Stimulated activated naive CD4-positive, alpha-beta T cell treated with Interleukin-2 at 50 U/mL for 16 hours (primary cell): ENCODE results near the gene PIGL.
"Not testable (repeated sequence)": the region's sequence is repeated elsewhere in the genome, so short reads cannot be mapped to it uniquely, and the experiment has no call there.

ENCODE experiments used
- DNase-seq: peaks from one replicate; lab custom pipeline; 2025; lab: John Stamatoyannopoulos, UW

The PIGL gene

DNA sequence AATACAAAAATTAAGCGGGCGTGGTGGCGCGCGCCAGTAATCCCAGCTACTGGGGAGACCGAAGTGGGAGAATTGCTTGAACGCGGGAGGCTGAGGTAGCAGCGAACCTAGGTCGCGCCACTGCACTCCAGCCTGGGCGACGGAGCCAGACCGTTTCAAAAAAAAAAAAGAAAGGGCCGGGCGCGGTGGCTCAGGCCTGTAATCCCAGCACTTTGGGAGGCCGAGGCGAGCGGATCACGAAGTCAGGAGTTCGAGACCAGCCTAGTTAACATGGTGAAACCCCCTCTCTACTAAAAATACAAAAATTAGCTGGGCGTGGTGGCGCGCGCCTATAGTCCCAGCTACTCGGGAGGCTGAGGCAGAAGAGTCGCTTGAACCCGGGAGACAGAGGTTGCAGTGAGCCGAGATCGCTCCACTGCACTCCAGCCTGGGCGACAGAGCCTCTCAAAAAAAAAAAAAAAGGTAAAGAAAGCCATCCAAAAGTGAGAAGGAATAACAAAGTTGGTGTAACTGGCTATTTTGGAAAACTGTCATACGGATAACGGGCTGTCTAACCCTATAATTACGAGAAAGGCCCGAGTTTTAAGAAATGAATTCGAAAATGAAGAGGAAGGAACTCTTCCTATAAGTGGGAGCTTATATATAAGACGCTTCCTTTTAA is 539 bp upstream of the PIGL start:
- not testable (repeated sequence) for DNase-seq

DNA sequence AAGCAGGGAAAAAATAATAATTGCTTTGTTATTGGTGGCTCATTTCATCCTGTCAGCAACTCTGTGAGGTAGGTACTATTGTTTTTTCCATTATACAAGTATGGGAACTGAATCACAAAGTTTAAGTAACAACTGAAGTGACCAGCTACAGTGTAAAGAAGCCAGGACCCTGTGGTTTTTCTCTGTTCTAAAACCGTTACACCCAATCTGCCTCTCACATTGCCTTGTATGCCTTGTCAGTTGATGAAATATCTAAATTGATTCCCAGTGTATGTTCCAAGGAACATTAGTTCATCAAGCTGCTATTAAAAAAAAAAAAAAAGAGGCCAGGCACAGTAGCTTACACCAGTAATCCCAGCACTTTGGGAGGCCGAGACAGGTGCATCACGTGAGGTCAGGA is 5.4 kb downstream of the PIGL start:
- DNase-seq, result no peak

DNA sequence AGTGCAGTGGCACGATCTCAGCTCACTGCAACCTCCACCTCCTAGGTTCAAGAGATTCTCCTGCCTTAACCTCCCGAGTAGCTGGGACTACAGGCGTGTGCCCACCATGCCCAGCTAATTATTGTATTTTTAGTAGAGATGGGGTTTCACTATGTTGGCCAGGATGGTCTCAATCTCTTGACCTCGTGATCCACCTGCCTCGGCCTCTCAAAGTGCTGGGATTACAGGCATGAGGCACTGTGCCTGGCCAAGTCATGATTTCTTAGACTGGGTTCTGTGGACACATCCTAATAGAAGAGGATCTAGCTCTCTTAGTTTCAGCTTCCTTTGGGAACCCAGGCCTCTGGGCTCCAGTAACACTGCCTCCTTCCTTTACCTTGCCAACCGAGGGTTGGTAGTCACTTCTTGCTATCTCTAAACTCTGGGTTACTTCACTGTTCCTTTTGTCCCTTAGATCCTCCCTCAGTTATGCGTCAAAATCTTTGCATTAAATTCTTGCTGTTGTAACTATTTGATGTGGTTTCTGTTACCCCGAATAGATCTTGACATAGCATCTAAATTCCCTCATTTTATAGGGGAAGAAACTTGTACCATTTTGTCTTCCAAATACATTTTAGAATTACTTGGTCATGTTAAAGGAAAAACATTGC is 13.0 kb downstream of the PIGL start:
- DNase-seq, result not testable (repeated sequence)

DNA sequence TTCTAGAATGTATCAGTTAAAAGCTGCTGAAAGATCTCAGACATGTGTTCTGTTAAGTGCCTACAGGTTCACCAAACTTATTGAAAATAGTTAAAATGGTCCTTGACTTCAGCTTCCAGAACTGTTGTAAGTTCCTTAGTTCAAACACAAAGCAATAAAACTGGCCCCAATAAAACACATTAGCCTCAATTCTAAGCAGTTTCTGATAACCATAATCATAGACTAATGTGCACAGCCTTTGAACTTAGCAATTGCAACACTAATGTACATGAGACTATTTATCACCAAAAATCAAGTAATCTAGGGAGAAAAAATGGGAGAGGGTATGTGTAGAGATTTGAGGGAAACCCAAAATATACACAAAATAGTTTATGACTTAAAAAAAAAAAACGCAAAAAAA is 15.4 kb downstream of the PIGL start:
- no peak for DNase-seq

DNA sequence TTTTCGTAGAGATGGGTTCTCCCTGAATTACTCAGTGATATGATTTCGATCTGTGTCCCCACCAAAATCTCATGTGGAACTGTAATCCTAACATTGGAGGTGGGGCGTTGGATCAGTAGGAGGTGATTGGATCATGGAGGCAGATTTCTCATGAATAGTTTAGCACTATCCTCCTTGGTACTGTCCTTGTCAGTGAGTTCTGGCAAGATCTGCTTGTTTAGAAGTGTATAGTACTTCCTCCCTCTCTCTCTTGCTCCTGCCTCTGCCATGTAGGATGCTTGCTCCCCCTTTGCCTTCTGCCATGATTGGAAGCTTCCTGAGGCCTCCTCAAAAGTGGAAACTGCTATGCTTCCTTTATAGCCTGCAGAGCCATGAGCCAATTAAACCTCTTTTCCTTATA is 22.9 kb downstream of the PIGL start:
- DNase-seq, result no peak

DNA sequence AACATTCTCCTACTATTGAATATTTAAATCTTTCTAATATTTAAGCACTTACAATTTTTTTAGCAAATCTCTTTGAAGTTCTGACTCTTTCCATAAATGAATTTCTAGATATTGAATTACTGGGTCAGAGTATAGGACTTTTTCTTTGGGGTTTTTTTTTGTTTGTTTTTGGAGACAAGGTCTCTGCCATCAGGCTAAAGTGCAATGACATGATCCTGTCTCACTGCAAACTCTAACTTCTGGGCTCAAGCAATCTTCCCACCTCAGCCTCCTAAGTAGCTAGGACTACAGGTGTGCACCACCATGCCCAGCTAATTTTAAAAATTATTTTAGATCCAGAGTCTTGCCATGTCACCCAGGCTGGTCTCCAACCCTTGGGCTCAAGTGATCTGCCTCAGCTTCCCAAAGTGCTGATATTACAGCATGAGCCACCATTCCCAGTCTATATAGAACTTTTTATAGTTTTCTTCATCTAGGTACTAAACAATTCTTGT is 24.9 kb downstream of the PIGL start:
- no peak for DNase-seq

DNA sequence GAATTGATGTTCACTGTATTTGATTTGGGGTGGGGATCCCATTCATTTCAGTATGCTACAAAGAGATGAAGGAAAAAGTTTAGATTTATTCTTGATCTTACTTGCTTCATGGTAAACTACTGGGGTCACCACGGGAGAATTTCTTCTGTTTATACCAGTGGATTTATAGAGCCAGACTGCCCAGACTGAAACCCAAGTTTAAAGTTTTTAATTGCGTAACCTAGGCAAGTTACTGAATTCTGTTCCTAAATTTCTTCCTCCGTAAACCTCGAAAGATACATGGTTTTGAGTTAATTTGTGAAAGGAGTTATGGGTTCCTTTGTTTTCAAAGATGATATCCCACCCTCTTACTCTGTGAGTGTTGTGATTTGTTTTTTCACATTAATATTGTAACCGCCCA is 26.4 kb downstream of the PIGL start:
- DNase-seq, result no peak

DNA sequence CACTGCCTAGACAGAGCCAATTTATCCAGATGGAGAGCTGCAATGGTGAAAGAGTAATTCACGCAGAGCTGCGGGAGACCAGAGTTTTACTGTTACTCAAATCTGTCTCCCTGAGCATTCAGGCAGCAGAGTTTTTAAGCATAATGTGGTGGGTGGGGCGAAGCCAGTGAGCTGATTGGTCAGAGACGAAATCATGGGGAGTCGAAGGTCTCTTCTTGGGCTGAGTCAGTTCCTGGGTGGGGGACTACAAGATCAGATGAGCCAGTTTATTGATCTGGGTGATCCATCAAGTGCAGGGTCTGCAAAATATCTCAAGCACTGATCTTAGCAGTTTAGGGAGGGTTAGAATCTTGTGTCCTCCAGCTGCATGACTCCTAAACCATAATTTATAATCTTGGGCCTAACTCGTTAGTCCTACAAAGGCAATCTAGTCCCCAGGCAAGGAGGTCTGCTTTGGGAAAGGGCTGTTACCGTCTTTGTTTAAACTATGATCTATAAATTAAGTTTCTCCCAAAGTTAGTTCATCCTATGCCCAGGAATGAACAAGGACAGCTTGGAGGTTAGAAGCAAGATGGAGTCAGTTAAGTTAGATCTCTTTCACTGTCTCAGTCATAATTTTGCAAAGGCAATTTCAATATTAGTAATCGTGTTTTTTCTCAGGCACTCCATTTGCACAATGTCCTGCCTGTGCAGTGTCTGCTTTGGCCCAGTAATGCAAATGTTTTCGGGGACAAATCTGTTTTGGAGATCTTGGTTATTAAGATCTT is 27.0 kb downstream of the PIGL start:
- no peak for DNase-seq

DNA sequence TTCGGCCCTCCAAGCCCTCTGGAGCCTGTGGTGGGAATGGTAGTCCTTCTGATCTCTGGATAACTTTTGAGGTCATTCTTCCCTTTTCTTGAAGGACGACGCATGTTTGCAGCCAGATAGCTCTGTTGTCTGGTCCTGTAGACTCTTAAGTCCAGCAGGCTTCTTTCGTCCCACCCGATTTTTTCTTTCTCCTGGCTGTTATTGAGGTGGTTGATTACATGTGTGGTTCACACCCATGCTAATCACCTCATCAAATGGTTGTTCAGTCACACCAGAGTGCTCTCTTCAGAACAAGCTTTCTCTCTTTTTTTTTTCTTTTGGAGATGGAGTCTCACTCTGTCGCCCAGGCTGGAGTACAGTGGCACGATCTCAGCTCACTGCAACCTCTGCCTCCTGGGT is 30.6 kb downstream of the PIGL start:
- DNase-seq, result no peak

DNA sequence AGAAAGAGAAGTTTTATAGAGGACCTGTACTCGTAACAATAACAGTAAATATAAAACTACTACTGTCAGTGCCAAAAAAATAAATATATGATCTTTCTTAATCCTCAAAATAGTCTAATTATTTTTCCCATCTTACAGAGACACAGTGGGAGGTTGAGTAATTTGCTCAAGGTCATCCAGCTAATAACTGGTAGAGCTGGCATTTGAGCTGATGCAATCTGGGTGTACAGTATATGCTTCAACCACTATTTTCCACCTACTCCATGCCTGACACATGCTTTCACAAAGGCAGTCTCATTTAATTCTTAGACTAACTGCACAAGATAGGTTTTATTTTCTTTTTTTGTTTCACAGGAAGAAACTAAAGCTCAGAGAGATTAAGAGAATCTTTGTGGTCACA is 33.6 kb downstream of the PIGL start:
- no peak for DNase-seq

DNA sequence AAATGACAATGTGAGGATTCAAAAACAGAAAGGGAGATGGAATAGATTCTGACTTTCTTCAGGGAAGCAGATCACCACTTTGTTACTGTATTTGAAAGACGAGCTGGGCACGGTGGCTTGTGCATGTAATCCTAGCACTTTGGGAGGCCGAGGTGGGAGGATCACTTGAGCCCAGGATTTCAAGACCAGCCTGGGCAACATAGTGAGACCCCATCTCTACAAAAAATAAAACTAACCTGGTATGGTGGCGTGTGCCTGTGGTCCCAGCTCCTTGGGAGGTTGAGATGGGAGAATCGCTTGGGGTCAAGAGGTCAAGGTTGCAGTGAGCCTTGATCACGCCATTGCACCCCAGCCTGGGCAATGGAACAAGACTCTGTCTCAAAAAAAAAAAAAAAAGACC is 34.0 kb downstream of the PIGL start:
- DNase-seq, result no peak

DNA sequence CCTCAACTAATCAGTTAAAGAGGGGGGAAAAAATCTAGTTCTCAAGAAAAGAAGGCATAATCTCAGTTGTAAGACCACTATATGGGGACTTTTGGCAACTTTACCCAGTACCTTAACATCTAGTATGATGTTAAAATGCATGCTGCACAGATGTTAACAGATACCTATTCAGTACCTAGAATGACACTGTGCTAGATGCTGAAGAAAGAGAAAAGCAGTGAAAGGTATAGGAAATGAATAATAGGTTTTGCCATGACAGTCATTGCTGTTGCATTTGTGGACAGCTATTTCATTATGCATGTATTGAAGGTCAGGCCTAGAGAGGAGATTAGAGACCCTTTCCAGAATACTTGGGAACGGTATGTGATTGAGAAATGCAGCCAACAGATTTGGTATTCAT is 34.5 kb downstream of the PIGL start:
- no peak for DNase-seq

DNA sequence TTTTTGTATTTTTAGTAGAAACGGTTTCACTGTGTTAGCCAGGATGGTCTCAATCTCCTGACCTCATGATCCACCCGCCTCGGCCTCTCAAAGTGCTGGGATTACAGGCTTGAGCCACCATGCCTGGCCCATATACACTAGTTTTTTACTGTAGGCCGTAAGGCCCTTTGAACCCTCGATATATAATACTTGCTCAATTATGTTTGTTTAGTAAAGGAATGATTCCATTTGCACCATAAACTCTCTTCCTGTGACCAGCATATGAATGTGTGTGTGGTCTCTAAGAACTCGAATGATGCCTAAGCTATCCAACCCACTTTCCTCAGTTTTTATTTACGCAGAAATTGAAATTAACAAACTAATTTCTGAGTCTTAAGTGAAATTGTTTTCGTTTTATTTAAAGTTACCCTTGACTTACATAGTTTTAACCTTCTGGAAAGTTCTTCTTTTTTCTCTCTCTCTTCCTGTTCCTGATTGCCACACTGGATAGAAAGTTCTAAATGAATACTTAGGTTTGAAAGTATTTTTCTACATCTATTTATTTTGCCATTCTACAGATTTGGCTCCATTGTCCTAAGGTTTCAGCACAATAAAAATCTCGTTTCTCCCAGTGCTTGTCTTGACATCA is 37.9 kb downstream of the PIGL start:
- no peak for DNase-seq

DNA sequence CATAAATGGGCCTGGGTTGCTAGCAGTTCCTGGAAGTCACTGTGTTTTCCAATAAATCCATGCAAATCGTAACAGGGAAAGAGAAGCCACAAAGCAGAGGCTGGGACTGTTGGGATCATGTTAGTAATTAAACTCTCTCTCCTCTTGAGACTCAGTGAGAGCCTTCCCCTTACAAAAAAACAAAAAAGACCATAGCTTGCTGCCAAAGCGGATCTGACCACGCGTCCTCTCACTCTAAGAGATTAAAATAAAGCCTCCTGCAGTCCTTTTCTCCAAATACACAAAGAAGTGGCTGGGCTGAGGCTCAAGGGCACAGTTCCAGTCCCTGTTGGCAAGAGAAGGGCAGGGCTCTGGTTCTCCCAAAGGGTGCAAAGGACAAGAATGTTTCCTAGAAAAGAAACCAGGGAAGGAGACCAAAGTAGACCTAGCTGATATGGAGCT is 38.5 kb downstream of the PIGL start:
- DNase-seq, result no peak

DNA sequence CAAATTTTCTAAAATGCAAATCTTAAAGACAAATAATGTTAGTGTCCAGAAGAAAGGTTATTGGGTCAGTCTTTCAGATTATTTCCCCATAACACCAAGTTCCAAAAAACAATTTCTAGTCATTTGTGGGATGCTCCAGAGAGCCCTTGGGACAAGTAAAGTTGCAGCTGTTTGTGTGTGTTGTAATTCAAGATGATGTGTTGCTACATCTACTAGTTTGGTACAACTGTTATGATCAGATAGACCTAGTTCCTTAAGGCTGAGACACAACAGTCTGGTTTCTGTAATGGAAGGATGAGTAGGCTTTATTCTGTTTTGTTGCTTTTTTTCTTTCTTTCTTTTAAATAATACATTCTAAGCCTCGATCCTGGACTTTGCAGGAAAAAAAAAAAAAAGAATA is 41.9 kb downstream of the PIGL start:
- no peak for DNase-seq

DNA sequence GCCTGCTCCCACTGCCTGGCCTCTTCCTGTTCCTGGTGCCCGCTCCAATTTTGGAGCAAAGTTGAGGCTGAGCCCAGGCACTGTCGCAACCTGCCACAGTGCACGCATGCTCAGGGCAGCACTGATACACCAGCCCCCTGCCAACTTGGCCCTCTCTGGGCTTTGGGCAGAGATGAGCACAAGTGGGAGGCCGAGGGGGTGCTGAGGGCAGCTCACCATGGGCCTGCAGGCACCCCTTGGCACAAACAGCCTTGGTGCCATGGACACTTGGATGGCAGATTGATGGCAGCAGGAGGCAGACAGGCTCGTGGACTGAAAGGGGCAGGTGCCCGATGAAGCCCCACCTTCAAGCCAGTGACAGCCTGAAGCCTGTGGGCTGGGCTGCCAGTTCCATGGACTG is 42.9 kb downstream of the PIGL start:
- DNase-seq, result no peak

DNA sequence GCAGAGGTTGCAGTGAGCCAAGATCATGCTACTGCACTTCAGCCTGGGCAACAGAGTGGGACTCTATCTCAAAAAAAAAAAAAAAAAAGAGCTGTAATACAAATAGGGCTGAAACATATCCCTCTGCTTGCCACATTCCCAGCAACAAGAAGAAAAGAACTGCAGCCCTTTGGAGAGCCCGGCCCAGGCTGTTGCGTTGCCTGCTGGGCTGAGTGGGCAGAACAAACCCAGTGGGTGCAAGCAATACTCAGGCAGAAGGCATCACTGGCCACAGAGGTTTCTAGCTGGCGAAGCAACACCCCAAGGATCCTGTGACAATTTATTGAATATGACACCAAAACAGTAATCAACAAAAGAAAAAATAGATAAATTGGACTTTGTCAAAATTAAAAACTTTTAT is 44.0 kb downstream of the PIGL start:
- no peak for DNase-seq

DNA sequence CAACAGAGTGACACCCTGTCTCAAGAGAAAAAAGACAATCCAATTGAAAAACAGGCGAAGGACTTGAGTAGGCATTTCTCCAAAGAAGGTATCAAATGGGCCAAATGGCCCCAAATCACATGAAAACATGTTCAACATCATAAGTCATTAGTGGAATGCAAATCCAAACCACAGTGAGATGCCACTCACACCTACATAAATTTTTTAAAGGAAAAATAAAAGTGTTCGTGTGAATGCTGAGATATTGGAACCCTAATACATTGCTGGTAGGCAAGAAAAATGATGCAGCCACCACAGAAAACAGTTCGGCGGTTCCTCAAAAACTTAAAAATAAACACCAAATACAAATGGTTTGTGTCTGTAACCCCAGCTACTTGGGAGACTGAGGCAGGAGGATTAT is 45.2 kb downstream of the PIGL start:
- DNase-seq, result no peak

DNA sequence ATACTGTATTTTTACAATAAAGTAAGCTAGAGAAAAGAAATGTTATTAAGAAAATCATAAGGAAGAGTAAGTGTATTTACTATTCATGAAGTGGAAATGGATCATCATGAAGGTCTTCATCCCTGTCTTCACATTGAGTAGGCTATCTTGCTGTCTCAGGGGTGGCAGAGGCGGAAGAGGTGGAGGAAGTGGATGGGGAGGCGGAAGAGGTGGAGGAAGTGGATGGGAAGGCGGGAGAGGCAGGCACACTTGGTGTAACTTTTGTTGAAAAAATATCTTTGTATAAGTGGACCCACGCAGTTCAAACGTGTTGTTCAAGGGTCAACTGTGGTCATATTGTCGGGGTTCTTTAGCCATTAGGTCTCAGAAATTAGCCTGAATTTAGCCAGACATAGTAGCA is 50.2 kb downstream of the PIGL start:
- no peak for DNase-seq

DNA sequence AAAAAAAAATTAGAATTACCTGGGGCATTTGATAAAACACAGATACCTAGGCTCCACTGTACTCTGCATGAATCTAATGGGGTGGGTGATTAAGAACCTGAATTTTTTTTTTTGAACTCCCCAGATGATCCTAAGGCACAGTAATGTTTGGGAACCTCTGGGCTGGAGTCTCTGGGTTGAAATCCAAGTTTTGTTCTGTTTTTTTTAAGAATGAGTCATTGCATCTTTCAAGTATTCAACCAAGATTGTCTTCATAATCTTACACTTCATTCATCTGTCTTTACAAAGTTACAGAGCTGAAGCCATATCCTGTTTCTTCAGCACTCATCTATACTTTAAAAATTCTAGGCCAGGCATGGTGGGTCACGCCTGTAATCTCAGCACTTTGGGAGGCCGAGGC is 52.6 kb downstream of the PIGL start:
- no peak for DNase-seq

DNA sequence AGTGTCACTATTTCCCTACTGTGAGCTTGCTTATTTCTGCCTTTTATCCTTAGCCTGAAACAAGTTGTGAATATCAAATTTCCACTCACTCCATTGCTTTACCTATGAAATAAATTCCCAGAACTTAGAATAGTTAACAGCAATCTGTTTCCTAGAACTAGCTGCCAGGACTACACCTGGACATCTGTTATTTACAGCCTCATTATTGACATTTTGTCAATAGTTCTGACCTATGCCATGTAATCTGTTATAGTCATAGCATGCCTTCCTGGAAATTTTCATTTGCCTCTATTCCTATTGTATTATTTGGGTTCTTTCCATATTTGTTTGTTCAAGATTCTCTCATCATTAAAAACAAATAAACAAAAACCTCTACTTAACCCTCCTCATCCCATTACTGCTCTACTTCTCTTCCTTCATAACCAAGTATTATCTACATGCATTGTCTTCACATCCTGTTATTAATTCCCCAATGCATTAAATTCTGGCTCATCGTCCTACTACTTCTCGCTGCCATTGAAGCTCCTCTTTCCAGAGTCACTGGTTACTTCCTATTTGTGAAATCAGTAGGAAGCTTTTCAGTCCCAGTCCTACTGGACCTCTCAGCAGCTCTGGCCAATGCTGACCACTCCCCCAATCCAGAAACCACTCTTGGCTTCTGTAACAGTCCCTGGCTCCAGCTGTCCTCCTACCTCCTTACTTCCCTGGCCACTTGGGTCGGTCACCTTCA is 55.3 kb downstream of the PIGL start:
- DNase-seq, result no peak

DNA sequence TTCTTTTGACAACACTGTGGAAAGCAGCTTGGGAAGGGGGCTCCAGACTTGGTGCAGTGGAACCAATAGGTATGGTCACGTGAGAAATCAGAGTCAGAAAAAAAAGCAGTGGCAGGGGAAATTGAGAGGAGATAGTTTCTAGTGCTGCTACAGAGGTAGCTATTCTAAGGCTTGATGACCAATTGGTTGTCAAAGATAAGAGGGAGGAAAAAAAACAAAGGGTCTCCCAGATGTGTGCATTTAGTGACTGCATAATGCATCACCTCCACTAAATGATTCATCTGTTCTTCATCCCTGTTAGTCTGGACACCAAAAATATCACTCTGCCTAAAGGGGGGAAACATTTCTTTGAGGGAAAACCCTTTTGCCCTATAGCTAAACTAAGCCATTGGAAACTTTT is 56.5 kb downstream of the PIGL start:
- DNase-seq, result no peak
